ENCODE data around the gene CARD11.

The CARD11 gene

DNA sequence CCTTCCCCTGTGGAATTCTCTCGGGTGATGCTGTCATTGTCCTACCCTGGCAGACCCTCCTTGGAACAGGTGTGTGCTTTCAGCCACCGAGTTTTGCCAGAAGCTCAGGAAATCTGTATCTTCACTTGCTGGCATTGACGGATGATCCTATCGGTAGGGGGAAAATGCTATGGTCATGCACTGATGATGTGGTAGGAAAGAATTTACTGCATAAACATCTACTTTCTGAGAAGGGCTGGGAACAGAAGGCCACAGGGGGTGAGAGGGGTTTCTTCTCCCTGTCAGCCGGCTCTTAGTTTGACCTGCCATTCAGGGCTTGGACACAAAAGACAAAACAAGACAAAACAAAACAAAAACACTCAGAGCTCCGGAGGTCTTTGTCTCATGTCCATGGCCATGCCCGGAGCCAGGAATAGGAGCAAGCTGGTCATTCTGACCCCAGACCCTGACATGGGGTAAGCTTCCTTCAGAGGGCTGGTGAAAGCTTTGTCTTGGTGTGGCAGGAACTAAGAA is 43.6 kb upstream of the CARD11 start:
- H3K27me3 ChIP-seq (ENCODE audit: insufficient read depth, low read length), result no peaks in the 10 kb centered on the region
- DNase-seq, result peak in 1 of 2 donors; percentile 7
- no peaks in the 10 kb centered on the region for H3K79me2 ChIP-seq (ENCODE audit: control insufficient read depth, insufficient read depth, low read length, poor library complexity)
- H3K4me2 ChIP-seq (ENCODE audit: low read length), result no peak overlapping the region
- H2BK5ac ChIP-seq (ENCODE audit: low read depth, low read length, poor library complexity), result no peak overlapping the region
- no peak overlapping the region for H3K23ac ChIP-seq (ENCODE audit: low read length)
- peaks cover 4% of the 10 kb centered on the region for H3K9me3 ChIP-seq (ENCODE audit: insufficient read depth, low read depth, low read length)
- no peak overlapping the region for H2AK5ac ChIP-seq (ENCODE audit: low read length)
- no peaks in the 10 kb centered on the region for H3K36me3 ChIP-seq (ENCODE audit: control insufficient read depth in 1 of 2, insufficient read depth in 2 of 2, low read length in 2 of 2)
- H3K4me1 ChIP-seq (ENCODE audit: control insufficient read depth in 1 of 2, insufficient read depth in 2 of 2, low read length in 2 of 2), result no peaks in the 10 kb centered on the region
- H4K8ac ChIP-seq (ENCODE audit: low read depth, low read length), result no peak overlapping the region
- no peak overlapping the region for H4K91ac ChIP-seq (ENCODE audit: low read depth, low read length)
- no peak overlapping the region for H3K18ac ChIP-seq (ENCODE audit: low read length)
- no CpG with 5 or more reads among the region's 7 CpGs for WGBS (ENCODE audit: extremely low coverage, insufficient coverage, insufficient read length)
- no peak overlapping the region for H2BK120ac ChIP-seq (ENCODE audit: insufficient read depth, low read length, poor library complexity)
- H4K12ac ChIP-seq (ENCODE audit: low read depth, low read length), result no peak overlapping the region
- H2AFZ ChIP-seq (ENCODE audit: insufficient read depth, low read length, poor library complexity), result no peak overlapping the region
- H3K79me1 ChIP-seq (ENCODE audit: low read length), result no peaks in the 10 kb centered on the region
- H3K4ac ChIP-seq (ENCODE audit: low read depth, low read length), result no peak overlapping the region
- H3K27ac ChIP-seq (ENCODE audit: low read depth, low read length), result no peak overlapping the region
- no peak overlapping the region for H3K4me3 ChIP-seq (ENCODE audit: low read depth, low read length)
- no peak overlapping the region for H3K9ac ChIP-seq (ENCODE audit: low read length)
- H3K14ac ChIP-seq (ENCODE audit: low read length), result no peak overlapping the region
- no peak overlapping the region for H2BK12ac ChIP-seq (ENCODE audit: low read length)

DNA sequence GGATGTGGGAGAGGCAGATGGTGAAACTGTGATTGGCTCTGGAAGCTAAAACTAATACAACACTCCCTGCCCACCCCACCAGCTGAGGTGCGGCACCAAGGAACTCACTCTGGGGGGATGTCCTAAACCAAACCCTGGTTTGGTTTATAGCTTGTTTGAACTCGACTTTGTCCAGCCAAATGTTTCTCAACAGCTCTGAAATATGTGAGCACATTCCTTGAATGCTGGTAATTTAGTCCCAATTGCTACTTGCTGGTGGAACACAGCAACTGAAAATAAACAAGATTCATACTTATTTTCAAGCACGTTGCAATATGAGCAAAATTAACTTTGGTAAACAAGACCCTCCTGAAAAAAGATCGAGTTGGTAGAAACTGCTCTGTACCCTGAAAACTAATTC is 39.7 kb upstream of the CARD11 start:
- Histone ChIP-seq H3K18ac (ENCODE audit: low read length) (no peak overlapping the region), H3K4ac (ENCODE audit: low read depth, low read length) (no peak overlapping the region), H4K91ac (ENCODE audit: low read depth, low read length) (no peak overlapping the region), H3K36me3 (ENCODE audit: control insufficient read depth in 1 of 2, insufficient read depth in 2 of 2, low read length in 2 of 2) (no peaks in the 10 kb centered on the region), H3K79me1 (ENCODE audit: low read length) (no peaks in the 10 kb centered on the region), H3K27me3 (ENCODE audit: insufficient read depth, low read length) (no peaks in the 10 kb centered on the region), H2AFZ (ENCODE audit: insufficient read depth, low read length, poor library complexity) (no peak overlapping the region), H3K4me1 (ENCODE audit: control insufficient read depth in 1 of 2, insufficient read depth in 2 of 2, low read length in 2 of 2) (no peaks in the 10 kb centered on the region), H4K8ac (ENCODE audit: low read depth, low read length) (no peak overlapping the region), H3K9ac (ENCODE audit: low read length) (no peak overlapping the region), H4K12ac (ENCODE audit: low read depth, low read length) (no peak overlapping the region), H2BK5ac (ENCODE audit: low read depth, low read length, poor library complexity) (no peak overlapping the region), H3K79me2 (ENCODE audit: control insufficient read depth, insufficient read depth, low read length, poor library complexity) (no peaks in the 10 kb centered on the region), H3K4me2 (ENCODE audit: low read length) (no peak overlapping the region), H3K23ac (ENCODE audit: low read length) (no peak overlapping the region), H2BK12ac (ENCODE audit: low read length) (no peak overlapping the region), H2BK120ac (ENCODE audit: insufficient read depth, low read length, poor library complexity) (no peak overlapping the region), H3K4me3 (ENCODE audit: low read depth, low read length) (no peak overlapping the region), H3K14ac (ENCODE audit: low read length) (no peak overlapping the region), H3K9me3 (ENCODE audit: insufficient read depth, low read depth, low read length) (peaks cover 4% of the 10 kb centered on the region), H3K27ac (ENCODE audit: low read depth, low read length) (no peak overlapping the region), H2AK5ac (ENCODE audit: low read length) (no peak overlapping the region)
- WGBS (ENCODE audit: extremely low coverage, insufficient coverage, insufficient read length), result no CpG with 5 or more reads among the region's 4 CpGs
- DNase-seq, result peak in 1 of 2 donors; percentile 63

DNA sequence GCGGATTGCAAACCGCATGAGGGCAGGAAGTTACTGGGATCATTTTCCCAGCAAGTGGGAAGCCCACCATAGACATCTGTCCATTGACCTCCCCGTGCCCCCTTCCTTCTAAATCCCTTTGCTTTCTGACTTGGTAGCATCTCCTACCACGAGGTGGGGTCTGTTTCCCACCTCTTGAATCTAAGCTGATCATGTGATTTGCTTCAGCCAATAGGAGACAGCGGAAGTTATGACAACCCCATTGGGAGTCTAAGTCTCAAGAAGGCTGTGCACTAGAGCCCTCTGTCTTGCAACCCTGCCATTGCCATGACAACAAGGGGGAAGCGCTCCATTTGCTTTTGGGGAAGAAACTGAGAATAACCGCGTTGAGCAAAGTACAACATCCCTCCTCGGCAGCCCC is 39.2 kb upstream of the CARD11 start:
- Histone ChIP-seq H4K91ac (ENCODE audit: low read depth, low read length) (no peak overlapping the region), H2BK120ac (ENCODE audit: insufficient read depth, low read length, poor library complexity) (no peak overlapping the region), H3K14ac (ENCODE audit: low read length) (no peak overlapping the region), H3K18ac (ENCODE audit: low read length) (no peak overlapping the region), H2BK5ac (ENCODE audit: low read depth, low read length, poor library complexity) (no peak overlapping the region), H2AFZ (ENCODE audit: insufficient read depth, low read length, poor library complexity) (no peak overlapping the region), H3K4ac (ENCODE audit: low read depth, low read length) (no peak overlapping the region), H3K9ac (ENCODE audit: low read length) (no peak overlapping the region), H3K27me3 (ENCODE audit: insufficient read depth, low read length) (no peaks in the 10 kb centered on the region), H3K9me3 (ENCODE audit: insufficient read depth, low read depth, low read length) (peaks cover 4% of the 10 kb centered on the region), H3K4me3 (ENCODE audit: low read depth, low read length) (no peak overlapping the region), H2AK5ac (ENCODE audit: low read length) (no peak overlapping the region), H4K12ac (ENCODE audit: low read depth, low read length) (no peak overlapping the region), H3K79me1 (ENCODE audit: low read length) (no peaks in the 10 kb centered on the region), H3K23ac (ENCODE audit: low read length) (no peak overlapping the region), H3K79me2 (ENCODE audit: control insufficient read depth, insufficient read depth, low read length, poor library complexity) (no peaks in the 10 kb centered on the region), H2BK12ac (ENCODE audit: low read length) (no peak overlapping the region), H4K8ac (ENCODE audit: low read depth, low read length) (no peak overlapping the region), H3K27ac (ENCODE audit: low read depth, low read length) (no peak overlapping the region), H3K36me3 (ENCODE audit: control insufficient read depth in 1 of 2, insufficient read depth in 2 of 2, low read length in 2 of 2) (no peaks in the 10 kb centered on the region), H3K4me2 (ENCODE audit: low read length) (no peak overlapping the region), H3K4me1 (ENCODE audit: control insufficient read depth in 1 of 2, insufficient read depth in 2 of 2, low read length in 2 of 2) (no peaks in the 10 kb centered on the region)
- DNase-seq, result no peak
- WGBS (ENCODE audit: extremely low coverage, insufficient coverage, insufficient read length), result no CpG with 5 or more reads among the region's 9 CpGs

DNA sequence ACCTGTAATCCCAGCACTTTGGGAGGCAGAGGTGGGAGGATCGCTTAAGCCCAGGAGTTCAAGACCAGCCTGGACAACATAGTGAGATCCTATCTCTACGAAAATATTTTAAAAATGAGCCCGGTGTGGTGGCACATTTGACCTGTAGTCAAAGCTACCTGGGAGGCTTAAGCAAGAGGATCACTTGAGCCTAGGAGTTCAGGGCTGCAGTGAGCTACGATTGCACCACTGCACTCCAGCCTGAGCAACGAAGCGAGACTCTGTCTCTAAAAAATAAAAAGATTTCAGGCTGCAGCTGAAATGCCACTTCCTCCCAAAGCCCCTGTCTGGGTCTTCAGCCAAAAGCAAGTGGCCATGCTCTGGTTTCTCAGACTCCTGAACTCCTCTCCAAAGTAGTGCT is 38.7 kb upstream of the CARD11 start:
- H2BK5ac ChIP-seq (ENCODE audit: low read depth, low read length, poor library complexity), result no peak overlapping the region
- H3K9me3 ChIP-seq (ENCODE audit: insufficient read depth, low read depth, low read length), result peaks cover 4% of the 10 kb centered on the region
- H3K4me3 ChIP-seq (ENCODE audit: low read depth, low read length), result no peak overlapping the region
- no peaks in the 10 kb centered on the region for H3K4me1 ChIP-seq (ENCODE audit: control insufficient read depth in 1 of 2, insufficient read depth in 2 of 2, low read length in 2 of 2)
- H4K12ac ChIP-seq (ENCODE audit: low read depth, low read length), result no peak overlapping the region
- WGBS (ENCODE audit: extremely low coverage, insufficient coverage, insufficient read length), result no CpG with 5 or more reads among the region's 6 CpGs
- H2AFZ ChIP-seq (ENCODE audit: insufficient read depth, low read length, poor library complexity), result no peak overlapping the region
- H4K91ac ChIP-seq (ENCODE audit: low read depth, low read length), result no peak overlapping the region
- H3K14ac ChIP-seq (ENCODE audit: low read length), result no peak overlapping the region
- H2BK12ac ChIP-seq (ENCODE audit: low read length), result no peak overlapping the region
- H2BK120ac ChIP-seq (ENCODE audit: insufficient read depth, low read length, poor library complexity), result no peak overlapping the region
- no peak overlapping the region for H2AK5ac ChIP-seq (ENCODE audit: low read length)
- no peak overlapping the region for H3K4ac ChIP-seq (ENCODE audit: low read depth, low read length)
- H3K27me3 ChIP-seq (ENCODE audit: insufficient read depth, low read length), result no peaks in the 10 kb centered on the region
- no peak overlapping the region for H3K4me2 ChIP-seq (ENCODE audit: low read length)
- no peaks in the 10 kb centered on the region for H3K36me3 ChIP-seq (ENCODE audit: control insufficient read depth in 1 of 2, insufficient read depth in 2 of 2, low read length in 2 of 2)
- H3K79me1 ChIP-seq (ENCODE audit: low read length), result no peaks in the 10 kb centered on the region
- no peak overlapping the region for H3K27ac ChIP-seq (ENCODE audit: low read depth, low read length)
- peak; percentile 51 to 74 for DNase-seq
- no peak overlapping the region for H3K9ac ChIP-seq (ENCODE audit: low read length)
- H3K79me2 ChIP-seq (ENCODE audit: control insufficient read depth, insufficient read depth, low read length, poor library complexity), result no peaks in the 10 kb centered on the region
- H3K18ac ChIP-seq (ENCODE audit: low read length), result no peak overlapping the region
- H3K23ac ChIP-seq (ENCODE audit: low read length), result no peak overlapping the region
- H4K8ac ChIP-seq (ENCODE audit: low read depth, low read length), result no peak overlapping the region

All from trophoblast cell (in vitro differentiated cells and primary cell).